H9 (cell line): ENCODE measurements around the gene SLC25A36. TPM values are rescaled to one million over a fixed set of nuclear protein-coding genes. Genes with fewer than 3 reads are reported as not detected.

Source experiments
- DNase-seq: peaks from one replicate; pipeline ENCODE4 v3.0.0-alpha.2; 2017
- H2AFZ ChIP-seq: one replicate; pipeline ENCODE4 v1.6.1; 2013; ENCODE audit warnings: mild to moderate bottlenecking, low read length, control low read depth, moderate library complexity
- H2AK5ac ChIP-seq: 2 replicates; pipeline ENCODE4 v1.6.1; 2013; ENCODE audit warnings: low read length, control low read depth, mixed read lengths; ENCODE audit not compliant: insufficient read length
- H2BK120ac ChIP-seq: one replicate; pipeline ENCODE4 v1.6.1; 2013; ENCODE audit warnings: low read depth, mild to moderate bottlenecking, low read length, control low read depth, inconsistent platforms; ENCODE audit not compliant: poor library complexity, severe bottlenecking
- H2BK12ac ChIP-seq: 2 replicates; pipeline ENCODE4 v1.6.1; 2013; ENCODE audit warnings: low read length, control low read depth, mixed read lengths, low read depth; ENCODE audit not compliant: insufficient read length
- H2BK15ac ChIP-seq: 2 replicates; pipeline ENCODE4 v1.6.1; 2013; ENCODE audit warnings: low read depth, low read length, control low read depth
- H2BK20ac ChIP-seq: one replicate; pipeline ENCODE4 v1.6.1; 2013; ENCODE audit warnings: low read depth, mild to moderate bottlenecking, low read length, control low read depth, inconsistent platforms; ENCODE audit not compliant: poor library complexity, severe bottlenecking
- H2BK5ac ChIP-seq: 2 replicates; pipeline ENCODE4 v1.6.1; 2013; ENCODE audit warnings: low read length, control low read depth, mixed read lengths; ENCODE audit not compliant: insufficient read length
- H3K14ac ChIP-seq: 2 replicates; pipeline ENCODE4 v1.6.1; 2013; ENCODE audit warnings: low read length, control low read depth; ENCODE audit not compliant: insufficient read depth
- H3K18ac ChIP-seq: 2 replicates; pipeline ENCODE4 v1.6.1; 2013; ENCODE audit warnings: low read depth, mild to moderate bottlenecking, mixed read lengths, low read length, control low read depth; ENCODE audit not compliant: insufficient read length
- H3K23ac ChIP-seq: 2 replicates; pipeline ENCODE4 v1.6.1; 2013; ENCODE audit warnings: low read length, control low read depth, mixed read lengths, low read depth; ENCODE audit not compliant: insufficient read length
- H3K23me2 ChIP-seq: 2 replicates; pipeline ENCODE4 v1.6.1; 2013; ENCODE audit warnings: low read depth, mild to moderate bottlenecking, mixed read lengths, low read length, control low read depth; ENCODE audit not compliant: insufficient read length, poor library complexity, severe bottlenecking
- H3K27ac ChIP-seq: 2 replicates; pipeline ENCODE4 v1.5.1; 2013; ENCODE audit warnings: low read length, control low read depth, mixed read lengths, low read depth; ENCODE audit not compliant: insufficient read length
- H3K27me3 ChIP-seq: 2 replicates; pipeline ENCODE4 v1.6.1; 2013; ENCODE audit warnings: low read length, control low read depth, inconsistent platforms; ENCODE audit not compliant: insufficient read depth
- H3K4ac ChIP-seq: 2 replicates; pipeline ENCODE4 v1.6.1; 2013; ENCODE audit warnings: low read depth, mild to moderate bottlenecking, control low read depth, inconsistent platforms, low read length, moderate library complexity
- H3K4me1 ChIP-seq: 2 replicates; pipeline ENCODE4 v1.6.1; 2013; ENCODE audit warnings: low read length, control low read depth, inconsistent platforms; ENCODE audit not compliant: insufficient read depth
- H3K4me2 ChIP-seq: 2 replicates; pipeline ENCODE4 v1.6.1; 2013; ENCODE audit warnings: low read length, control low read depth, mixed read lengths; ENCODE audit not compliant: insufficient read length, insufficient read depth
- H3K56ac ChIP-seq: 2 replicates; pipeline ENCODE4 v1.6.1; 2013; ENCODE audit warnings: low read depth, mild to moderate bottlenecking, mixed read lengths, low read length, control low read depth; ENCODE audit not compliant: insufficient read length
- H3K79me1 ChIP-seq: 2 replicates; pipeline ENCODE4 v1.6.1; 2013; ENCODE audit warnings: low read depth, mild to moderate bottlenecking, moderate library complexity, low read length, control low read depth, inconsistent platforms; ENCODE audit not compliant: insufficient read depth, poor library complexity, severe bottlenecking
- H3K79me2 ChIP-seq: 2 replicates; pipeline ENCODE4 v1.6.1; 2013; ENCODE audit warnings: low read length, control low read depth, inconsistent platforms; ENCODE audit not compliant: insufficient read depth
- H3K9ac ChIP-seq: 2 replicates; pipeline ENCODE4 v1.6.1; 2013; ENCODE audit warnings: low read length, control low read depth, mixed read lengths; ENCODE audit not compliant: insufficient read length; ENCODE audit errors: extremely low read depth
- H3K9me3 ChIP-seq: one replicate; pipeline ENCODE4 v1.6.1; 2013; ENCODE audit warnings: low read depth, low read length, inconsistent platforms; ENCODE audit not compliant: control insufficient read depth
- H3T11ph ChIP-seq: one replicate; pipeline ENCODE4 v1.6.1; 2013; ENCODE audit warnings: mild to moderate bottlenecking, low read length, control low read depth, inconsistent platforms
- H4K20me1 ChIP-seq: one replicate; pipeline ENCODE4 v1.6.1; 2013; ENCODE audit not compliant: control insufficient read depth, insufficient read length, insufficient read depth
- H4K5ac ChIP-seq: 2 replicates; pipeline ENCODE4 v1.6.1; 2013; ENCODE audit warnings: low read depth, mild to moderate bottlenecking, mixed read lengths, low read length, control low read depth; ENCODE audit not compliant: insufficient read length
- H4K8ac ChIP-seq: replicated peaks from 2 replicates; pipeline ENCODE4 v1.6.1; 2013; ENCODE audit warnings: low read length, control low read depth, mixed read lengths, low read depth; ENCODE audit not compliant: insufficient read length
- H4K91ac ChIP-seq: 2 replicates; pipeline ENCODE4 v1.6.1; 2013; ENCODE audit warnings: low read depth, mild to moderate bottlenecking, moderate library complexity, mixed read lengths, low read length, control low read depth; ENCODE audit not compliant: insufficient read length
- H3K27ac Mint-ChIP-seq, 3 experiments: 2 replicates in 2 of 3; 3 replicates in 1 of 3; pipeline ENCODE4 v1.8.0; 2020 to 2021; ENCODE audit warnings: mixed read lengths in 3 of 3, mild to moderate bottlenecking in 1 of 3, moderate library complexity in 1 of 3
- H3K27me3 Mint-ChIP-seq: 2 replicates; pipeline ENCODE4 v1.8.0; 2021; ENCODE audit warnings: low read depth, mild to moderate bottlenecking, moderate library complexity, mixed read lengths
- H3K36me3 Mint-ChIP-seq, 3 experiments: 2 replicates in 2 of 3; 3 replicates in 1 of 3; pipeline ENCODE4 v1.8.0; 2020 to 2021; ENCODE audit warnings: low read depth in 3 of 3, mixed read lengths in 3 of 3; ENCODE audit not compliant: insufficient read depth in 1 of 3
- H3K4me1 Mint-ChIP-seq, 2 experiments: 2 replicates each; pipeline ENCODE4 v1.8.0; 2020; ENCODE audit warnings: mixed read lengths in 2 of 2
- H3K4me3 Mint-ChIP-seq, 2 experiments: 2 replicates in 1 of 2; 3 replicates in 1 of 2; pipeline ENCODE4 v1.8.0; 2020 to 2021; ENCODE audit warnings: mild to moderate bottlenecking in 2 of 2, mixed read lengths in 2 of 2, moderate library complexity in 1 of 2
- H3K9me3 Mint-ChIP-seq, 2 experiments: 2 replicates in 1 of 2; 3 replicates in 1 of 2; pipeline ENCODE4 v1.8.0; 2020; ENCODE audit warnings: mild to moderate bottlenecking in 2 of 2, mixed read lengths in 2 of 2, moderate library complexity in 1 of 2
- CTCF ChIP-seq: fragments of 200-600 bp; sonication (generic); conservative IDR thresholded peaks from 3 replicates; pipeline ENCODE4 v1.8.0; 2021; ENCODE audit warnings: antibody characterized with exemption, mild to moderate bottlenecking
- WGBS: extraction: QIAGEN DNeasy Blood & Tissue Kit; methylation state at CpG from one replicate; pipeline ENCODE4 v1.1.7; 2013; ENCODE audit warnings: missing lambda C conversion rate, low lambda C conversion rate, mixed read lengths; ENCODE audit not compliant: insufficient read length; ENCODE audit errors: extremely low coverage; 5-methylcytosine and 5-hydroxymethylcytosine counted together
- total RNA-seq: library from RNA; stranded (reverse); gene quantifications from 2 replicates; pipeline ENCODE4 v1.2.1, GENCODE V29; 2021

SLC25A36 gene
- total RNA-seq, 1 experiment from 2014 or later, result 70.0 TPM

- H4K5ac ChIP-seq, result no peak overlapping the region
- H3K9ac ChIP-seq, result no peak overlapping the region
- no peaks in the 10 kb centered on the region for H3K79me1 ChIP-seq
- no peaks in the 10 kb centered on the region for H4K20me1 ChIP-seq
- H2BK20ac ChIP-seq, result no peak overlapping the region
- H3K4me2 ChIP-seq, result no peak overlapping the region
- H3K4ac ChIP-seq, result no peak overlapping the region
- no CpG with 5 or more reads among the region's 7 CpGs for WGBS
- no peaks in the 10 kb centered on the region for H3K9me3 ChIP-seq
- H3T11ph ChIP-seq, result no peak overlapping the region
- Mint-ChIP-seq H3K4me1 (no peaks in the 10 kb centered on the region), H3K36me3 (no peaks in the 10 kb centered on the region), H3K9me3 (peaks cover 0 to 1% of the 10 kb centered on the region in 2 experiments; a peak in 1 of 5 replicates), H3K27me3 (peaks cover 11% of the 10 kb centered on the region), H3K4me3 (no peak overlapping the region), H3K27ac (no peak overlapping the region)
- no peak overlapping the region for H3K14ac ChIP-seq
- no peaks in the 10 kb centered on the region for H3K79me2 ChIP-seq
- no peaks in the 10 kb centered on the region for H3K27me3 ChIP-seq
- no peak overlapping the region for H3K23ac ChIP-seq
- H3K23me2 ChIP-seq, result no peaks in the 10 kb centered on the region
- no peak overlapping the region for H2BK12ac ChIP-seq
- no peak overlapping the region for H4K91ac ChIP-seq
- no peak overlapping the region for H3K27ac ChIP-seq
- H3K18ac ChIP-seq, result no peak overlapping the region
- DNase-seq, result no peak
- H2AK5ac ChIP-seq, result no peak overlapping the region
- no peak overlapping the region for H2BK15ac ChIP-seq
- no peak for TF ChIP-seq CTCF
- H4K8ac ChIP-seq, result no peak overlapping the region
- H2BK5ac ChIP-seq, result no peak overlapping the region
- no peak overlapping the region for H2BK120ac ChIP-seq
- no peaks in the 10 kb centered on the region for H3K4me1 ChIP-seq
- no peak overlapping the region for H2AFZ ChIP-seq
- no peak overlapping the region for H3K56ac ChIP-seq
Observed at GRCh38 chr3:140933109-140933508, 8.5 kb upstream of the SLC25A36 start.
